ENCODE data around the gene MYOCOS. TPM values are rescaled to one million over a fixed set of nuclear protein-coding genes. Genes with fewer than 3 reads are reported as not detected.
A peak's percentile ranks its signal among the peaks of the same experiment; 100 is the strongest.

The MYOCOS gene
- total and polyA plus RNA-seq, 2 donors (not counting 3 experiments of a cell fraction or from before 2014, with no cell fraction given) = not detected

DNA sequence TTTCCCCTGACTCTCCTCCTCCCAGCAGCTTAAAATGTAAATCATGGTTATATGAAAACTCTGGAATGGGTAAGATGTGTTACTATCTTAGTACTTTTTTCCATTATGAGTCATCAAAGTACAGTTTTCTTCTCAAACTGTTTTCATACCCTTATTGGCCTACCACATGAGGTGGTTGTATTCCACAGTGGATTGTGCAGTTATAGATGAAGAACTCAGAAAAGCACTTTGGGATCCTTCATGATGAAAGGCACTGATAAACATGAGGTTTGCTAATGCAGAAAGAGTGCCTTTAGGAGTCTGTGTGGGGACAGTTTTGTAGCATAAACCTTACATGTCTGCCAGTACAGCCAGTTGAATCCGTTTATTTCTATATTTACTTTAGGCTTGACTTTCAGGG, 32.0 kb upstream of the MYOCOS start:
- TF ChIP-seq POLR2AphosphoS5 (IDR thresholded peaks at IDR 0.05; ENCODE audit: insufficient read depth, low read depth, low read length) = no peak
- peak; percentile 15 for TF ChIP-seq FOS (IDR thresholded peaks at IDR 0.05; ENCODE audit: borderline replicate concordance, insufficient read depth, low read length)
- no peaks in the 10 kb centered on the region for H3K27me3 ChIP-seq (ENCODE audit: control insufficient read depth in 2 of 2, insufficient read depth in 2 of 2, low read length in 2 of 2)
- H3K36me3 ChIP-seq (ENCODE audit: control insufficient read depth in 2 of 2, extremely low read depth in 1 of 2, insufficient read depth in 2 of 2, low read length in 2 of 2) = peaks cover 13 to 35% of the 10 kb centered on the region in 2 experiments
- H3K9me1 ChIP-seq (replicated peaks; ENCODE audit: control insufficient read depth, extremely low read depth, insufficient read depth, low read length) = no peaks in the 10 kb centered on the region
- H2AFZ ChIP-seq (ENCODE audit: low read depth, low read length) = no peak overlapping the region
- H3K9ac ChIP-seq (replicated peaks; ENCODE audit: extremely low read depth, insufficient read depth, low read length) = no peak overlapping the region
- DNase-seq (ENCODE audit: low read depth, low spot score) (no peak), FAIRE-seq (no peak)
- no peak overlapping the region for H3K27ac ChIP-seq (ENCODE audit: insufficient read depth, low read depth, low read length)
- no peaks in the 10 kb centered on the region for H4K20me1 ChIP-seq (replicated peaks; ENCODE audit: control insufficient read depth, extremely low read depth, insufficient read depth, low read length)
- CTCF ChIA-PET = no interaction called here
- no peaks in the 10 kb centered on the region for H3K4me1 ChIP-seq (ENCODE audit: control insufficient read depth, extremely low read depth, insufficient read depth, low read length)
- dilution Hi-C loops (cut with MboI; ENCODE audit: extremely low pct_ligation_motif_present, low sequenced_read_pairs) = no loop called here
- no peaks in the 10 kb centered on the region for H3K79me2 ChIP-seq (ENCODE audit: control insufficient read depth, insufficient read depth, low read length)
- intact Hi-C loops (cut with micrococcal nuclease) = no loop called here
- H3K9me3 ChIP-seq (replicated peaks; ENCODE audit: control insufficient read depth, insufficient read depth, low read length) = no peaks in the 10 kb centered on the region
- POLR2A ChIA-PET = no interaction called here
- no peak overlapping the region for H3K4me2 ChIP-seq (ENCODE audit: insufficient read depth, low read length)
- H3K4me3 ChIP-seq (replicated peaks in 1 of 3; ENCODE audit: insufficient read depth in 1 of 3, low read depth in 1 of 3, low read length in 3 of 3) = no peak overlapping the region
- no TSS peak for BruUV-seq (replicated peaks)

DNA sequence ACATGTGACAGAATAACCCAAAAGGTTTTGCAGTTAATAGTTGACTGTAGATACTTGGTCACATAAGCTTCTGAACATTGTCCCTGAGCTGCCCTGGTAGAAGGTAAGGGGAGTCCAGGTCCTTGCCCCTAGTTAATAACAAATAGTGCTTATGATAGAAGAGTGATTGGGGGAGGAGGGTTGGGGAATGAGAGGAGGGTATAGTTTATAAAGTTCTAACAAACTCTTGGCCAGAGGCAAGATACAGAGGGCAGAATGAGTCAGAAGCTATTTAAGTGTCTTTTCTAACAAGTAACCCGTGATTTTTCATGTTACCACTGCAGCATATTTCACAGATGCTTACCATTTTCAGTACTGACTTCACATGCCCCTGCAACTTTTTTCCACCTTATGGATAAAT, 26.7 kb upstream of the MYOCOS start:
- ChIA-PET POLR2A (no interaction called here), CTCF (no interaction called here)
- Histone ChIP-seq H3K79me2 (ENCODE audit: control insufficient read depth, insufficient read depth, low read length) (no peaks in the 10 kb centered on the region), H3K4me2 (ENCODE audit: insufficient read depth, low read length) (no peak overlapping the region), H3K9me1 (replicated peaks; ENCODE audit: control insufficient read depth, extremely low read depth, insufficient read depth, low read length) (no peaks in the 10 kb centered on the region), H3K4me3 (replicated peaks in 1 of 3; ENCODE audit: insufficient read depth in 1 of 3, low read depth in 1 of 3, low read length in 3 of 3) (no peak overlapping the region), H3K9ac (replicated peaks; ENCODE audit: extremely low read depth, insufficient read depth, low read length) (no peak overlapping the region), H2AFZ (ENCODE audit: low read depth, low read length) (no peak overlapping the region), H3K36me3 (ENCODE audit: control insufficient read depth in 2 of 2, extremely low read depth in 1 of 2, insufficient read depth in 2 of 2, low read length in 2 of 2) (peaks cover 8 to 9% of the 10 kb centered on the region in 2 experiments), H4K20me1 (replicated peaks; ENCODE audit: control insufficient read depth, extremely low read depth, insufficient read depth, low read length) (no peaks in the 10 kb centered on the region), H3K27ac (ENCODE audit: insufficient read depth, low read depth, low read length) (no peak overlapping the region), H3K27me3 (ENCODE audit: control insufficient read depth in 2 of 2, insufficient read depth in 2 of 2, low read length in 2 of 2) (no peaks in the 10 kb centered on the region), H3K9me3 (replicated peaks; ENCODE audit: control insufficient read depth, insufficient read depth, low read length) (no peaks in the 10 kb centered on the region), H3K4me1 (ENCODE audit: control insufficient read depth, extremely low read depth, insufficient read depth, low read length) (no peaks in the 10 kb centered on the region)
- BruUV-seq (replicated peaks) = no TSS peak
- intact Hi-C loops (cut with micrococcal nuclease) (no loop called here), dilution Hi-C loops (cut with MboI; ENCODE audit: extremely low pct_ligation_motif_present, low sequenced_read_pairs) (no loop called here)
- TF ChIP-seq JUN (IDR thresholded peaks at IDR 0.05; ENCODE audit: borderline replicate concordance, insufficient read depth, insufficient read length, low read depth) = no peak
- TF ChIP-seq, protein P1, sequence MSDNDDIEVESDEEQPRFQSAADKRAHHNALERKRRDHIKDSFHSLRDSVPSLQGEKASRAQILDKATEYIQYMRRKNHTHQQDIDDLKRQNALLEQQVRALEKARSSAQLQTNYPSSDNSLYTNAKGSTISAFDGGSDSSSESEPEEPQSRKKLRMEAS (IDR thresholded peaks at IDR 0.05; ENCODE audit: insufficient read depth, insufficient read length) = no peak
- TF ChIP-seq MYC (IDR thresholded peaks at IDR 0.05; ENCODE audit: low read depth, low read length) = no peak
- TF ChIP-seq GATA2 (IDR thresholded peaks at IDR 0.05; ENCODE audit: insufficient read depth, insufficient read length, low read depth, low read length) = no peak
- TF ChIP-seq, protein P2, sequence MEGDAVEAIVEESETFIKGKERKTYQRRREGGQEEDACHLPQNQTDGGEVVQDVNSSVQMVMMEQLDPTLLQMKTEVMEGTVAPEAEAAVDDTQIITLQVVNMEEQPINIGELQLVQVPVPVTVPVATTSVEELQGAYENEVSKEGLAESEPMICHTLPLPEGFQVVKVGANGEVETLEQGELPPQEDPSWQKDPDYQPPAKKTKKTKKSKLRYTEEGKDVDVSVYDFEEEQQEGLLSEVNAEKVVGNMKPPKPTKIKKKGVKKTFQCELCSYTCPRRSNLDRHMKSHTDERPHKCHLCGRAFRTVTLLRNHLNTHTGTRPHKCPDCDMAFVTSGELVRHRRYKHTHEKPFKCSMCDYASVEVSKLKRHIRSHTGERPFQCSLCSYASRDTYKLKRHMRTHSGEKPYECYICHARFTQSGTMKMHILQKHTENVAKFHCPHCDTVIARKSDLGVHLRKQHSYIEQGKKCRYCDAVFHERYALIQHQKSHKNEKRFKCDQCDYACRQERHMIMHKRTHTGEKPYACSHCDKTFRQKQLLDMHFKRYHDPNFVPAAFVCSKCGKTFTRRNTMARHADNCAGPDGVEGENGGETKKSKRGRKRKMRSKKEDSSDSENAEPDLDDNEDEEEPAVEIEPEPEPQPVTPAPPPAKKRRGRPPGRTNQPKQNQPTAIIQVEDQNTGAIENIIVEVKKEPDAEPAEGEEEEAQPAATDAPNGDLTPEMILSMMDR (IDR thresholded peaks at IDR 0.05; ENCODE audit: extremely low read depth in 1 of 2, insufficient read depth in 1 of 2, low read depth in 1 of 2, low read length in 2 of 2) = no peak
- no peak for TF ChIP-seq FOS (IDR thresholded peaks at IDR 0.05; ENCODE audit: borderline replicate concordance, insufficient read depth, low read length)
- no peak for TF ChIP-seq POLR2AphosphoS5 (IDR thresholded peaks at IDR 0.05; ENCODE audit: insufficient read depth, low read depth, low read length)
- no peak for TF ChIP-seq POLR2A (IDR thresholded peaks at IDR 0.05; ENCODE audit: low read depth, low read length)
- TF ChIP-seq EZH2 (IDR thresholded peaks at IDR 0.05; ENCODE audit: borderline replicate concordance, low read depth, low read length, severe bottlenecking) = no peak
- no peak for DNase-seq (ENCODE audit: low read depth, low spot score)
- no peak for FAIRE-seq
